IgD-negative memory B cell (primary cell): ENCODE data around the gene NSF. TPM values are rescaled to one million over a fixed set of nuclear protein-coding genes. Genes with fewer than 3 reads are reported as not detected.
"Not testable (repeated sequence)": the region's sequence is repeated elsewhere in the genome, so short reads cannot be mapped to it uniquely, and the experiment has no call there.

ENCODE experiments used
- H3K27ac Mint-ChIP-seq, 3 donors: one replicate each; pipeline ENCODE4 v1.8.0; 2020 to 2022; ENCODE audit warnings: mild to moderate bottlenecking in 3 of 3, mixed read lengths in 3 of 3, moderate library complexity in 1 of 3
- H3K27me3 Mint-ChIP-seq: one replicate; pipeline ENCODE4 v1.8.0; 2021; ENCODE audit warnings: mixed read lengths
- H3K36me3 Mint-ChIP-seq: one replicate; pipeline ENCODE4 v1.8.0; 2020; ENCODE audit warnings: mild to moderate bottlenecking, mixed read lengths
- H3K4me1 Mint-ChIP-seq, 3 donors: one replicate each; pipeline ENCODE4 v1.8.0; 2020 to 2022; ENCODE audit warnings: mixed read lengths in 3 of 3, mild to moderate bottlenecking in 1 of 3
- H3K4me3 Mint-ChIP-seq, 4 donors: one replicate each; pipeline ENCODE4 v1.8.0; 2020 to 2022; ENCODE audit warnings: mild to moderate bottlenecking in 4 of 4, mixed read lengths in 4 of 4, moderate library complexity in 3 of 4
- H3K9me3 Mint-ChIP-seq, 3 donors: one replicate each; pipeline ENCODE4 v1.8.0; 2020 to 2021; ENCODE audit warnings: mixed read lengths in 3 of 3, mild to moderate bottlenecking in 1 of 3
- polyA plus RNA-seq: library from polyadenylated mRNA; unstranded; fragments of 300-500 nt; fragmentation: Illumina TruSeq; gene quantifications from one replicate; pipeline ENCODE4 v1.2.3, GENCODE V29; 2021

The NSF gene
- polyA plus RNA-seq, 1 donor from 2014 or later = 16.5 TPM

GRCh38 chr17:46613876-46614275, 23.4 kb downstream of the NSF start:
- H3K9me3 Mint-ChIP-seq, H3K27me3 Mint-ChIP-seq, H3K27ac Mint-ChIP-seq, H3K4me1 Mint-ChIP-seq, H3K36me3 Mint-ChIP-seq, H3K4me3 Mint-ChIP-seq: not testable (repeated sequence)

GRCh38 chr17:46617121-46617520, 26.7 kb downstream of the NSF start:
- not testable (repeated sequence) for H3K9me3 Mint-ChIP-seq, H3K4me1 Mint-ChIP-seq, H3K27ac Mint-ChIP-seq, H3K27me3 Mint-ChIP-seq, H3K36me3 Mint-ChIP-seq, H3K4me3 Mint-ChIP-seq

GRCh38 chr17:46618975-46619374, 28.5 kb downstream of the NSF start:
- H3K9me3 Mint-ChIP-seq, H3K27ac Mint-ChIP-seq, H3K4me1 Mint-ChIP-seq, H3K27me3 Mint-ChIP-seq, H3K36me3 Mint-ChIP-seq, H3K4me3 Mint-ChIP-seq: not testable (repeated sequence)

- not testable (repeated sequence) for H3K27ac Mint-ChIP-seq, H3K4me3 Mint-ChIP-seq, H3K27me3 Mint-ChIP-seq, H3K9me3 Mint-ChIP-seq, H3K4me1 Mint-ChIP-seq, H3K36me3 Mint-ChIP-seq
Observed at GRCh38 chr17:46623790-46624189, 33.3 kb downstream of the NSF start.

DNA sequence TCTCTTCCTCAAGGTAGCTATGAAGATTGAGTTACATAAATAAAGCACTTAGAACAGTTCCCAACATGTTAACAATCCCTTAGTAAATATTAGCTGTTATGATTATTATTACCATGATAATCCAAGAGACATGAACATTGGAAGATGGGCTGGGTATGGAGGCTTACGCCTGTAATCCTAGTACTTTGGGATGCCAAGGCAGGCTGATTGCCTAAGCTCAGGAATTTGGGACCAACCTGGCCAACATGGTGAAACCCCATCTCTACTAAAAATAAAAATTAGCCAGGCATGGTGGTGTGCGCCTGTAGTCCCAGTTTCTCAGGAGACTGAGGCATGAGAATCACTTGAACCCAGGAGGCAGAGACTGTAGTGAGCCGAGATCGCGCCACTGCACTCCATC, 34.3 kb downstream of the NSF start:
- H3K36me3 Mint-ChIP-seq, H3K27me3 Mint-ChIP-seq, H3K4me3 Mint-ChIP-seq, H3K9me3 Mint-ChIP-seq, H3K27ac Mint-ChIP-seq, H3K4me1 Mint-ChIP-seq: not testable (repeated sequence)

GRCh38 chr17:46627452-46627851, 37.0 kb downstream of the NSF start:
- not testable (repeated sequence) for H3K4me3 Mint-ChIP-seq, H3K27me3 Mint-ChIP-seq, H3K9me3 Mint-ChIP-seq, H3K4me1 Mint-ChIP-seq, H3K36me3 Mint-ChIP-seq, H3K27ac Mint-ChIP-seq

DNA sequence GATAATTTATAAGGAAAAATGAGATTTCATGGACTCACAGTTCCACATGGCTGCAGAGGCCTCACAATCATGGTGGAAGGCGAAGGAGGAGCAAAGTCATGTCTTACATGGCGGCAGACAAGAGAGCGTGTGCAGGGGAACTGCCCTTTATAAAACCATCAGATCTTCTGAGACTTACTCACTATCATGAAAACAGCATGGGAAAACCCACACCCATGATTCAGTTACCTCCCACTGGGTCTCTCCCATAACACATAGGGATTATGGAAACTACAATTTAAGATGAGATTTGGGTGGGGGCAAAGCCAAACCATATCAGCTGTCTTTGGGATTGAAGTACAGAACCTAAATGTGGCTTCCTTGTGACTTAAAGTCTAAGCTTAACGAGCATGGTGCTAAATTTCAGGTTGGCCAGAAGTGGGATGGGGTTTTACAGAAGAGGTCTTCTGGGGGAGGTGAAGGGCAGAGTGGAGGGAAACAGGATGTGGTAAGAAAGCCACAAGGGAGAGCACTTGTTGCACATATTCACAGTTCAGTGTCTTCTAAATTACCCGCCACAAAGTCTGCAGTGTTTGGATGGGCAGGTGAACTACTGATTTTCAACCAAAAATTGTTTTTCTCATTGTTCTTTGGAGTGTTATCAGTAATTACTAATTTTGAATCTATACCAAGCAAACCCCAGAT, 38.4 kb downstream of the NSF start:
- H3K27ac Mint-ChIP-seq, H3K9me3 Mint-ChIP-seq, H3K27me3 Mint-ChIP-seq, H3K4me3 Mint-ChIP-seq, H3K4me1 Mint-ChIP-seq, H3K36me3 Mint-ChIP-seq: not testable (repeated sequence)

- not testable (repeated sequence) for H3K27ac Mint-ChIP-seq, H3K27me3 Mint-ChIP-seq, H3K4me1 Mint-ChIP-seq, H3K9me3 Mint-ChIP-seq, H3K4me3 Mint-ChIP-seq, H3K36me3 Mint-ChIP-seq
Observed at GRCh38 chr17:46632146-46632545, 41.7 kb downstream of the NSF start.

DNA sequence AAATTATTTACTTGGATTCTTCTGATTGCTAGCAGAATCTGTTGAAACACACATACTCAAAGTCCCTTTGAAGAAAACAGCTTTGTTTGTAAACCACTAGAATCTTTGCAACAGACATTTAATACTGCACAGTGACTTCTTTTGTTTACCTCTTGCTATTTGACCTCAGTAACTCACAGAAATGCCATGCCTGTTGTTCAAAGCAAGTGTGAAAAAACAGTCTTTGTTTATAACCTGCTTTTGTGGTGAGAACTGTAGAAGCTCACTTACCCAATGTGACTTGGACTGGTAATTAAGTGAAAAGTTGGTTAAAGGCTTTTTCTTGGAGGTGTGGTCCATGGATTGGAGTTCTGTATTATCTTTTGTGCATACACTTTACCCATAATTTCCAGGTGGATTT, 44.4 kb downstream of the NSF start:
- not testable (repeated sequence) for H3K36me3 Mint-ChIP-seq, H3K27ac Mint-ChIP-seq, H3K4me3 Mint-ChIP-seq, H3K9me3 Mint-ChIP-seq, H3K4me1 Mint-ChIP-seq, H3K27me3 Mint-ChIP-seq

- H3K9me3 Mint-ChIP-seq, H3K27ac Mint-ChIP-seq, H3K27me3 Mint-ChIP-seq, H3K36me3 Mint-ChIP-seq, H3K4me3 Mint-ChIP-seq, H3K4me1 Mint-ChIP-seq: not testable (repeated sequence)
Observed at GRCh38 chr17:46641861-46642656, 51.6 kb downstream of the NSF start.

GRCh38 chr17:46647251-46647650, 56.8 kb downstream of the NSF start:
- not testable (repeated sequence) for H3K9me3 Mint-ChIP-seq, H3K27me3 Mint-ChIP-seq, H3K4me1 Mint-ChIP-seq, H3K27ac Mint-ChIP-seq, H3K4me3 Mint-ChIP-seq, H3K36me3 Mint-ChIP-seq

DNA sequence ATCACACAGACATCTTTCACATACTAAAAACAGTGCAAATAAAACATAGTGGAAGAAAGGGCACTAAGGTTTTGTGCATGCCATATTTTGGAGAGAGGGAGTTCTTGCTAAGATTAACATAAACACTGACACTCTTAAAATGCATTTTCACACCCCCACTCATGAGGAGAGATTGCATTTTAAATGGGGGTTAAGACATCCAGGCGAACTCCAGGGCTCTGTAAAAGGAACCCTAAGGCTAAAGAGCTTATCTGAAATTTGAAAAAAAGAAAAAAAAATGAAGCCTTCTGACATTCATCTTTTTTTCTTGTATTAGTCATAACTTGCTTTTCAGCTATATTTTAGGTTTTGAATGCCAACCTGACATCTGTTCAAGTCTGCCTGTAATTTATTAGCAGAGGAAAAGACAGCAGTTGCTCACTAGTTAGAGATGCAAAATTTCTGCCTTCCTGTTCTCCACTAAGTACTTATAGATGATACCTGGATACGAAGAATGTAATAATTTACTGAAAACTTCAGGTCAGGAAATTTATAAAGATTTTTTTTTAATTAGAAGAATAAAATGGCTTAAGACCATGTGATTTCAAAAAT, 57.3 kb downstream of the NSF start:
- not testable (repeated sequence) for H3K4me3 Mint-ChIP-seq, H3K27ac Mint-ChIP-seq, H3K36me3 Mint-ChIP-seq, H3K9me3 Mint-ChIP-seq, H3K27me3 Mint-ChIP-seq, H3K4me1 Mint-ChIP-seq

DNA sequence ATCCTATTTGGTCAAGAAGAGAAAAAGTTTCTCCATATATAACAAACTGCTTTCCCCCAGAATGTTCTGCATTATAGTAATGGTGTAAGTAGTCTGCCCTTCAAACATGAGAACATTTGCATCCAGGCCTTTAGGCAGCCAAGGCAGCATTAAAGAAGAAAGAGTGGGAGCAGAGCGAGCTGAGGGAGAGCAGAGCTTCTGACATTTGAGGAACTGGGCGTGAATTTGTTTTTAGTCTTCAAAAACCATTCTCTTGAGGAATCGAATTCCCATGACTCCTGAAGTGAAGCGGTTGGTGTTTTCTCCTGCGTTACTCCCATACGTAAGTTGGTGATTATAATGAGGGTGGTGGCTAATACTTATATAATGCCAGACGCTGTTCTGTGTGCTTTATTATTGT, 58.8 kb downstream of the NSF start:
- H3K36me3 Mint-ChIP-seq, H3K4me1 Mint-ChIP-seq, H3K9me3 Mint-ChIP-seq, H3K27me3 Mint-ChIP-seq, H3K27ac Mint-ChIP-seq, H3K4me3 Mint-ChIP-seq: not testable (repeated sequence)

GRCh38 chr17:46652024-46652643, 61.7 kb downstream of the NSF start:
- H3K27ac Mint-ChIP-seq, H3K9me3 Mint-ChIP-seq, H3K27me3 Mint-ChIP-seq, H3K4me3 Mint-ChIP-seq, H3K4me1 Mint-ChIP-seq, H3K36me3 Mint-ChIP-seq: not testable (repeated sequence)

DNA sequence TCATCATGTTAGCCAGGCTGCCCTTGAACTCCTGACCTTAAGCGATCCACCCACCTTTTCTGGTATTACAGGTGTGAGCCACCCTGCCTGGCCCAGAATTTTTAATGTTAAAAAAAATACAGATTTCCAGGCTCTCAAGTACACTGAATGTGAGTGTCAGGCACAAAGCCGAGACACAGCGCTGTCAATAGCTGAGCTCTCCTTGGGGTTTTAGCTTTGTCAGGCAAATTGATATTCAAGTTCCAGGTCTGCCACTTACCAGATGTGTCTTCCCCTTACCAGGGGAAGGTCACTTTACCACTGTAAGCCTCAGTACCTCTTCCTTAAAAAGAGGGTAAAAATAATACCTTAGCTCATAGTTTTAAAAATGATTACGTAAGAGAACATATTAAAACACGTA, 67.8 kb downstream of the NSF start:
- not testable (repeated sequence) for H3K27me3 Mint-ChIP-seq, H3K27ac Mint-ChIP-seq, H3K36me3 Mint-ChIP-seq

GRCh38 chr17:46659702-46660101, 69.2 kb downstream of the NSF start:
- not testable (repeated sequence) for H3K27me3 Mint-ChIP-seq, H3K27ac Mint-ChIP-seq, H3K36me3 Mint-ChIP-seq, H3K4me3 Mint-ChIP-seq, H3K4me1 Mint-ChIP-seq, H3K9me3 Mint-ChIP-seq

More for the DNA sequence above, 67.8 kb downstream of the NSF start:
- not testable (repeated sequence) for H3K4me1 Mint-ChIP-seq, H3K9me3 Mint-ChIP-seq, H3K4me3 Mint-ChIP-seq
